Astrocyte (in vitro differentiated cells and primary cell): ENCODE data around the gene DCDC2C.

Experiments used
- CTCF ChIP-seq: IDR thresholded peaks from 2 replicates; pipeline ENCODE4 v1.5.1; 2011; ENCODE audit warnings: low read depth, mild to moderate bottlenecking, inconsistent platforms, low read length, moderate library complexity; ENCODE audit not compliant: insufficient read depth
- EZH2 ChIP-seq: IDR thresholded peaks from 2 replicates; pipeline ENCODE4 v1.6.1; 2012; ENCODE audit warnings: mild to moderate bottlenecking, low read length, inconsistent platforms; ENCODE audit not compliant: insufficient read depth

GRCh38 chr2:3789256-3789655 lies 85.9 kb downstream of the DCDC2C start:
- TF ChIP-seq CTCF (no peak), EZH2 (no peak)
